Central memory CD8-positive, alpha-beta T cell (primary cell): ENCODE measurements around the gene ELFN1.
"Not testable (repeated sequence)": the region's sequence is repeated elsewhere in the genome, so short reads cannot be mapped to it uniquely, and the experiment has no call there.

ENCODE experiments used
- ATAC-seq: fragments of 150-1000 bp; cut with Tn5 transposase; replicated peaks from 2 replicates; pipeline ENCODE4 v1.10.0; 2022; ENCODE audit warnings: mild to moderate bottlenecking, moderate FRiP score, moderate number of reproducible peaks; ENCODE audit not compliant: poor library complexity, severe bottlenecking; ENCODE audit errors: extremely low read depth
- DNase-seq, 2 donors: peaks; one replicate each; pipeline ENCODE4 v3.0.0; 2021; ENCODE audit warnings: low spot score in 2 of 2
- H3K27ac Mint-ChIP-seq: one replicate; pipeline ENCODE4 v1.8.0; 2022; ENCODE audit warnings: low read depth, mild to moderate bottlenecking, moderate library complexity, mixed read lengths
- H3K27me3 Mint-ChIP-seq: one replicate; pipeline ENCODE4 v1.8.0; 2022; ENCODE audit warnings: mixed read lengths
- H3K36me3 Mint-ChIP-seq: one replicate; pipeline ENCODE4 v1.8.0; 2022; ENCODE audit warnings: mild to moderate bottlenecking, moderate library complexity, mixed read lengths; ENCODE audit not compliant: insufficient read depth
- H3K4me1 Mint-ChIP-seq: one replicate; pipeline ENCODE4 v1.8.0; 2022; ENCODE audit warnings: mixed read lengths
- H3K4me3 Mint-ChIP-seq: one replicate; pipeline ENCODE4 v1.8.0; 2022; ENCODE audit warnings: mild to moderate bottlenecking, moderate library complexity, mixed read lengths
- H3K9me3 Mint-ChIP-seq: one replicate; pipeline ENCODE4 v1.8.0; 2022; ENCODE audit warnings: mixed read lengths

The ELFN1 gene

GRCh38 chr7:1717903-1718676 lies 48.0 kb downstream of the ELFN1 start:
- DNase-seq (no peak), ATAC-seq (no peak)
- Mint-ChIP-seq H3K27me3 (peaks cover 22% of the 10 kb centered on the region), H3K9me3 (no peaks in the 10 kb centered on the region), H3K4me1 (no peaks in the 10 kb centered on the region), H3K4me3 (no peak overlapping the region), H3K27ac (no peak overlapping the region), H3K36me3 (peaks cover 1% of the 10 kb centered on the region)

- H3K27ac Mint-ChIP-seq, H3K9me3 Mint-ChIP-seq, ATAC-seq, H3K4me3 Mint-ChIP-seq, H3K4me1 Mint-ChIP-seq, H3K36me3 Mint-ChIP-seq, DNase-seq: not testable (repeated sequence)
- H3K27me3 Mint-ChIP-seq, result peaks cover 22% of the 10 kb centered on the region
These were observed 48.8 kb downstream of the ELFN1 start for GRCh38 chr7:1718850-1719249.

- not testable (repeated sequence) for DNase-seq, ATAC-seq, H3K9me3 Mint-ChIP-seq, H3K36me3 Mint-ChIP-seq, H3K4me3 Mint-ChIP-seq, H3K27ac Mint-ChIP-seq, H3K4me1 Mint-ChIP-seq
- H3K27me3 Mint-ChIP-seq, result peaks cover 22% of the 10 kb centered on the region
These were observed 49.2 kb downstream of the ELFN1 start for GRCh38 chr7:1719256-1719655.

GRCh38 chr7:1719913-1720312 lies 49.8 kb downstream of the ELFN1 start:
- H3K4me1 Mint-ChIP-seq, result no peaks in the 10 kb centered on the region
- no peak overlapping the region for H3K27ac Mint-ChIP-seq
- peaks cover 1% of the 10 kb centered on the region for H3K36me3 Mint-ChIP-seq
- ATAC-seq (no peak), DNase-seq (no peak)
- no peak overlapping the region for H3K4me3 Mint-ChIP-seq
- peaks cover 26% of the 10 kb centered on the region for H3K27me3 Mint-ChIP-seq
- no peaks in the 10 kb centered on the region for H3K9me3 Mint-ChIP-seq

GRCh38 chr7:1720326-1720725 lies 50.2 kb downstream of the ELFN1 start:
- no peaks in the 10 kb centered on the region for H3K9me3 Mint-ChIP-seq

GRCh38 chr7:1721047-1721690 lies 51.1 kb downstream of the ELFN1 start:
- Mint-ChIP-seq H3K27me3 (peaks cover 26% of the 10 kb centered on the region), H3K4me1 (no peaks in the 10 kb centered on the region), H3K9me3 (no peaks in the 10 kb centered on the region), H3K27ac (no peak overlapping the region), H3K36me3 (peaks cover 1% of the 10 kb centered on the region), H3K4me3 (no peak overlapping the region)
- ATAC-seq (no peak), DNase-seq (no peak)

More at GRCh38 chr7:1720326-1720725, 50.2 kb downstream of the ELFN1 start:
- Mint-ChIP-seq H3K4me3 (no peak overlapping the region), H3K4me1 (no peaks in the 10 kb centered on the region), H3K27ac (no peak overlapping the region), H3K36me3 (peaks cover 1% of the 10 kb centered on the region), H3K27me3 (peaks cover 26% of the 10 kb centered on the region)
- DNase-seq, result no peak
- ATAC-seq, result no peak

- H3K4me1 Mint-ChIP-seq, result no peaks in the 10 kb centered on the region
- peaks cover 1% of the 10 kb centered on the region for H3K36me3 Mint-ChIP-seq
- DNase-seq (no peak), ATAC-seq (no peak)
- no peak overlapping the region for H3K27ac Mint-ChIP-seq
- no peaks in the 10 kb centered on the region for H3K9me3 Mint-ChIP-seq
- H3K27me3 Mint-ChIP-seq, result peaks cover 33% of the 10 kb centered on the region
- H3K4me3 Mint-ChIP-seq, result no peak overlapping the region
These were observed 53.2 kb downstream of the ELFN1 start for GRCh38 chr7:1723254-1723653.

- H3K4me1 Mint-ChIP-seq, result no peaks in the 10 kb centered on the region
- DNase-seq, result no peak
- H3K27ac Mint-ChIP-seq, result no peak overlapping the region
- H3K27me3 Mint-ChIP-seq, result peaks cover 33% of the 10 kb centered on the region
- no peak for ATAC-seq
- H3K36me3 Mint-ChIP-seq, result no peaks in the 10 kb centered on the region
- H3K4me3 Mint-ChIP-seq, result no peak overlapping the region
- no peaks in the 10 kb centered on the region for H3K9me3 Mint-ChIP-seq
These were observed 54.2 kb downstream of the ELFN1 start for GRCh38 chr7:1724118-1724910.

- DNase-seq, result no peak
These were observed 55.2 kb downstream of the ELFN1 start for GRCh38 chr7:1725199-1725690.

GRCh38 chr7:1725766-1726630 lies 55.9 kb downstream of the ELFN1 start:
- Mint-ChIP-seq H3K9me3 (no peaks in the 10 kb centered on the region), H3K4me3 (no peak overlapping the region), H3K27ac (no peak overlapping the region), H3K27me3 (peaks cover 33% of the 10 kb centered on the region), H3K4me1 (no peaks in the 10 kb centered on the region), H3K36me3 (no peaks in the 10 kb centered on the region)
- no peak for ATAC-seq
- no peak for DNase-seq

More at GRCh38 chr7:1725199-1725690, 55.2 kb downstream of the ELFN1 start:
- Mint-ChIP-seq H3K27ac (no peak overlapping the region), H3K4me3 (no peak overlapping the region), H3K9me3 (no peaks in the 10 kb centered on the region), H3K4me1 (no peaks in the 10 kb centered on the region), H3K27me3 (peaks cover 33% of the 10 kb centered on the region), H3K36me3 (no peaks in the 10 kb centered on the region)
- no peak for ATAC-seq

- Mint-ChIP-seq H3K27ac (no peak overlapping the region), H3K27me3 (peaks cover 40% of the 10 kb centered on the region)
These were observed 57.0 kb downstream of the ELFN1 start for GRCh38 chr7:1727079-1727478.

More at GRCh38 chr7:1727079-1727478, 57.0 kb downstream of the ELFN1 start:
- Mint-ChIP-seq H3K4me1 (no peaks in the 10 kb centered on the region), H3K36me3 (no peaks in the 10 kb centered on the region), H3K4me3 (no peak overlapping the region), H3K9me3 (no peaks in the 10 kb centered on the region)
- DNase-seq, result no peak
- ATAC-seq, result no peak
